ENCODE results near the gene PITPNM3. TPM values are rescaled to one million over a fixed set of nuclear protein-coding genes. Genes with fewer than 3 reads are reported as not detected.

Gene PITPNM3
- total and polyA plus RNA-seq, 2 experiments from 2014 or later = 1.0 to 1.5 TPM

DNA sequence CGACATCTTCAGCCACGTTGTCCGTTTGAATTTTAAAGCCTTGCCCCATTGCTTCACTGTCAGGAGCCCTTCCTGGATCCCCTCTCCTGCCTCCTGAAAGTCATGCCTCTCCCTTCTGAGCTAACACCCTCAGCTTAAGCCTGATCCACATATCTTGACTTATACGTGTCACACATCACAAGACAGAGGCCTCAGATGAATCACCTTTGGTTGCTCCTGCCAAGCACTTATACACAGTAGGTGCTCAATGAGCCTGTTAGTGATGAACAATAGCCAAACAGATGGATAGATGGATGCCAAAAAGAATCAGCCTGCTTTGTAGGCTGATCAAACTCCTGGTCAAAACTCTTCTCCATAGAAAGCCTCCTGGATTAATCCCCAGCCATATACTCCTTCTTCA lies 31.8 kb downstream of the PITPNM3 start (continued):
- TF ChIP-seq, protein P1, sequence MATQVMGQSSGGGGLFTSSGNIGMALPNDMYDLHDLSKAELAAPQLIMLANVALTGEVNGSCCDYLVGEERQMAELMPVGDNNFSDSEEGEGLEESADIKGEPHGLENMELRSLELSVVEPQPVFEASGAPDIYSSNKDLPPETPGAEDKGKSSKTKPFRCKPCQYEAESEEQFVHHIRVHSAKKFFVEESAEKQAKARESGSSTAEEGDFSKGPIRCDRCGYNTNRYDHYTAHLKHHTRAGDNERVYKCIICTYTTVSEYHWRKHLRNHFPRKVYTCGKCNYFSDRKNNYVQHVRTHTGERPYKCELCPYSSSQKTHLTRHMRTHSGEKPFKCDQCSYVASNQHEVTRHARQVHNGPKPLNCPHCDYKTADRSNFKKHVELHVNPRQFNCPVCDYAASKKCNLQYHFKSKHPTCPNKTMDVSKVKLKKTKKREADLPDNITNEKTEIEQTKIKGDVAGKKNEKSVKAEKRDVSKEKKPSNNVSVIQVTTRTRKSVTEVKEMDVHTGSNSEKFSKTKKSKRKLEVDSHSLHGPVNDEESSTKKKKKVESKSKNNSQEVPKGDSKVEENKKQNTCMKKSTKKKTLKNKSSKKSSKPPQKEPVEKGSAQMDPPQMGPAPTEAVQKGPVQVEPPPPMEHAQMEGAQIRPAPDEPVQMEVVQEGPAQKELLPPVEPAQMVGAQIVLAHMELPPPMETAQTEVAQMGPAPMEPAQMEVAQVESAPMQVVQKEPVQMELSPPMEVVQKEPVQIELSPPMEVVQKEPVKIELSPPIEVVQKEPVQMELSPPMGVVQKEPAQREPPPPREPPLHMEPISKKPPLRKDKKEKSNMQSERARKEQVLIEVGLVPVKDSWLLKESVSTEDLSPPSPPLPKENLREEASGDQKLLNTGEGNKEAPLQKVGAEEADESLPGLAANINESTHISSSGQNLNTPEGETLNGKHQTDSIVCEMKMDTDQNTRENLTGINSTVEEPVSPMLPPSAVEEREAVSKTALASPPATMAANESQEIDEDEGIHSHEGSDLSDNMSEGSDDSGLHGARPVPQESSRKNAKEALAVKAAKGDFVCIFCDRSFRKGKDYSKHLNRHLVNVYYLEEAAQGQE (IDR thresholded peaks at IDR 0.05; ENCODE audit: unreplicated experiment) = no peak
- TF ChIP-seq NANOG (IDR thresholded peaks at IDR 0.05; ENCODE audit: borderline replicate concordance) (no peak), ZNF331 (CRISPR knock-in tag; IDR thresholded peaks at IDR 0.05; ENCODE audit: low read depth) (no peak), EZH2 (IDR thresholded peaks at IDR 0.05; ENCODE audit: low read depth, unreplicated experiment) (no peak)

DNA sequence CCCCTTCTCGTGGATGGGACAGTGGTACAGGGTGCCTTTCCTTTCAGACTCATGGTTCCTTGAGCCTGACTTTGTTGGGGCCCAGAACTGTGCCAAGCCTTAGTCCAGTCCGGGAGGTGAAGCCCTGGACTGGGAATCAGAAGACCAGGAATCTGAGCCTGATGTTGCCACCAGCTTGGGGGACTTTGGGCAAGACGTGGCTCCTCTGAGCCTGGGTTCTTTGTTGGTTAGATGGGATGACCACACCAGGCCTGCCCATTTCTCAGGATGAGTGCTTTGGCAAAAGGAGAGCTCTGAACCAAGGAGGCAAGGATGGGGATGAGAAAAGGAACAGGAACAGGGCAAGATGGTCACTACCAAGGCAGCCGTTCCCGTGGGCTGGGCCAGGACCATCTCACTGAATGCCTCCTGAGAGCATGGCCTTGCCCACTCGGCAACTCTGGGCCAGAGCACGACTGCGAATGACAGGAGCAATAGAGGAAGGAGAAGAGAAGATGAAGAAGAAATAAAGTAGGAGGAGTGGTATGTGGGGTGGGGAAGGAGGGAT lies 32.5 kb downstream of the PITPNM3 start:
- no peak overlapping the region for H3K4me2 ChIP-seq
- no peaks in the 10 kb centered on the region for H3K36me3 ChIP-seq (ENCODE audit: insufficient read depth)
- H2AFZ ChIP-seq = no peak overlapping the region
- no peaks in the 10 kb centered on the region; the same call in 1 of the 2 replicates for H3K4me1 ChIP-seq (ENCODE audit: insufficient read depth)
- Mint-ChIP-seq H3K36me3 (ENCODE audit: low read depth) (no peaks in the 10 kb centered on the region), H3K27ac (no peak overlapping the region), H3K4me3 (no peak overlapping the region), H3K4me1 (peaks cover 6% of the 10 kb centered on the region), H3K9me3 (no peaks in the 10 kb centered on the region; the same call in 2 of the 3 replicates), H3K27me3 (ENCODE audit: insufficient read depth, low read depth, poor library complexity) (peaks cover under 1% of the 10 kb centered on the region)
- no peak for DNase-seq (ENCODE audit: low spot score)
- H3K9me2 ChIP-seq (ENCODE audit: insufficient read depth) = peaks cover 19% of the 10 kb centered on the region; the same call in 1 of the 2 replicates
- no peak overlapping the region for H3K27ac ChIP-seq (ENCODE audit: low read depth)
- H3K4me3 ChIP-seq = no peak overlapping the region
- H3K27me3 ChIP-seq (ENCODE audit: insufficient read depth) = no peaks in the 10 kb centered on the region
- ATAC-seq = no peak
- H3K79me2 ChIP-seq (replicated peaks; ENCODE audit: insufficient read depth) = no peaks in the 10 kb centered on the region
- no peaks in the 10 kb centered on the region for H3F3A ChIP-seq (replicated peaks; ENCODE audit: low read depth)
- H4K20me1 ChIP-seq (replicated peaks; ENCODE audit: insufficient read depth) = no peaks in the 10 kb centered on the region
- no peak for TF ChIP-seq NANOG (IDR thresholded peaks at IDR 0.05; ENCODE audit: borderline replicate concordance)
- no peak for TF ChIP-seq CTCF (conservative IDR thresholded peaks at IDR 0.05; ENCODE audit: low read depth in 2 of 2)
- no peak for TF ChIP-seq POLR2AphosphoS5 (IDR thresholded peaks at IDR 0.05; ENCODE audit: low read depth)
- no peak for TF ChIP-seq STAT1 (IDR thresholded peaks at IDR 0.05; ENCODE audit: unreplicated experiment)
- no peak for TF ChIP-seq ZNF331 (CRISPR knock-in tag; IDR thresholded peaks at IDR 0.05; ENCODE audit: low read depth)
- TF ChIP-seq ZNF114 (CRISPR knock-in tag; IDR thresholded peaks at IDR 0.05) = no peak
- TF ChIP-seq CREB1 (CRISPR knock-in tag; IDR thresholded peaks at IDR 0.05; ENCODE audit: low read depth) = no peak
- no peak for TF ChIP-seq EZH2 (IDR thresholded peaks at IDR 0.05; ENCODE audit: low read depth, unreplicated experiment)
- no peak for TF ChIP-seq ZNF462 (CRISPR knock-in tag; IDR thresholded peaks at IDR 0.05)
- no peak for TF ChIP-seq EZH2phosphoT487 (IDR thresholded peaks at IDR 0.05; ENCODE audit: unreplicated experiment)
- TF ChIP-seq ETS1 (IDR thresholded peaks at IDR 0.05) = no peak
